RKO (cell line): ENCODE measurements around the gene CELF3.
"Not testable (repeated sequence)": the region's sequence is repeated elsewhere in the genome, so short reads cannot be mapped to it uniquely, and the experiment has no call there.

Experiments used
- DNase-seq: peaks from one replicate; pipeline ENCODE4 v3.0.0-alpha.2; 2016; ENCODE audit warnings: low spot score

Gene CELF3

GRCh38 chr1:151716771-151717631 is at the start of gene CELF3:
TSS of gene CELF3 (minus strand) at chr1:151716803. CDS start at chr1:151716020, 783 bp downstream.
- DNase-seq, result no peak

- DNase-seq, result peak; percentile 25
These were observed 47.4 kb upstream of the CELF3 start for GRCh38 chr1:151763990-151764389.

- peak; percentile 88 for DNase-seq
These were observed 46.6 kb upstream of the CELF3 start, which contains the start of gene MRPL9 for GRCh38 chr1:151762941-151763921. TSS of gene MRPL9 (minus strand) at chr1:151763496. CDS start at chr1:151763479, 17 bp downstream.

GRCh38 chr1:151760597-151761385 is 44.2 kb upstream of the CELF3 start:
- no peak for DNase-seq

- peak; percentile 23 for DNase-seq
These were observed 42.6 kb upstream of the CELF3 start for GRCh38 chr1:151759241-151759640.

- DNase-seq, result peak; percentile 12
These were observed 39.7 kb upstream of the CELF3 start for GRCh38 chr1:151756291-151756690.

- DNase-seq, result no peak
These were observed 24.9 kb upstream of the CELF3 start for GRCh38 chr1:151741516-151741915.

- no peak for DNase-seq
These were observed 23.2 kb upstream of the CELF3 start for GRCh38 chr1:151739590-151740355.

- DNase-seq, result no peak
These were observed 20.9 kb upstream of the CELF3 start for GRCh38 chr1:151737479-151737878.

- DNase-seq, result no peak
These were observed 20.4 kb upstream of the CELF3 start for GRCh38 chr1:151737026-151737425.

- DNase-seq, result not testable (repeated sequence)
These were observed 17.4 kb upstream of the CELF3 start for GRCh38 chr1:151733995-151734394.

- no peak for DNase-seq
These were observed 16.5 kb upstream of the CELF3 start for GRCh38 chr1:151733126-151733525.

GRCh38 chr1:151729966-151730291 is 13.3 kb upstream of the CELF3 start:
- DNase-seq, result no peak

- DNase-seq, result no peak
These were observed 12.8 kb upstream of the CELF3 start for GRCh38 chr1:151729157-151729965.

- no peak for DNase-seq
These were observed 11.8 kb upstream of the CELF3 start for GRCh38 chr1:151728151-151729054.

- no peak for DNase-seq
These were observed 7.2 kb upstream of the CELF3 start for GRCh38 chr1:151723726-151724370.

- DNase-seq, result no peak
These were observed 5.3 kb upstream of the CELF3 start for GRCh38 chr1:151721788-151722510.
